T-helper 1 cell treated with Interleukin-12 subunit alpha and Interleukin-12 subunit beta and Interleukin-4 antibody, amounts not matched to agents 30 ng/mL and 1 ng/mL, for 36 hours (primary cell): Measurements from ENCODE around the gene HSPA4L. TPM values are rescaled to one million over a fixed set of nuclear protein-coding genes. Genes with fewer than 3 reads are reported as not detected.

Experiments
- intact Hi-C: fragments of 100-400 bp; cut with micrococcal nuclease; formaldehyde crosslinking; loops from one replicate; pipeline ENCODE4 v1.15.1; 2024
- total RNA-seq: library from RNA; stranded (reverse); gene quantifications from 2 replicates; pipeline ENCODE4 v1.2.3, GENCODE V29; 2022

Gene HSPA4L
- total RNA-seq = 0.66 and 0.83 TPM in 2 replicates

- intact Hi-C loops = loop anchor here (1.0 to 5.0 kb wide), 7 partner anchors 98 to 1310 kb away; partner anchors contain the start of genes ABHD18, INTU, LARP1B and MFSD8
Observed at GRCh38 chr4:127782275-127783025, at the start of gene HSPA4L. Gene HSPA4L, plus strand, starts transcription at chr4:127782322. Its CDS starts 229 bp downstream, at chr4:127782551.

GRCh38 chr4:127732623-127733328, 49.3 kb upstream of the HSPA4L start:
- intact Hi-C loops = loop anchor here (1.0 kb wide), 2 partner anchors 127 to 193 kb away; no protein-coding TSS in a partner anchor

DNA sequence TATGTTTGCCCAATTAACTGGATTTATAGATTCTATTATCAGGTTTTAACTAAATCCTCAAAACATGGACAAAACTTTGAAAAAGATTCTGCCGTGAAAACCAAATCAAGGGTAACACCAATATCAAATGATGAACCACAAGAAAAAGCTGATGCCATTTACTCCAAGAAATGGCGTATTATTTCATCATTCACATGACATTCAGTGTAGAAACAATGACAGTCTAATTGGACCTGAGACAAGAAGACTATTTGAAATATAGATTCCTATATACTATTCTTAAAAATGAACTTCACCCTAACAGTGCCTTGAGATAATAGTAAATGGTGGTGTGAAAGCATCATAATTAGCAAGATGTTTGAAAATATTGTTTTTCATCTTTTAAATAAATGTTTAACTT, 47.1 kb upstream of the HSPA4L start:
- intact Hi-C loops = no loop called here

DNA sequence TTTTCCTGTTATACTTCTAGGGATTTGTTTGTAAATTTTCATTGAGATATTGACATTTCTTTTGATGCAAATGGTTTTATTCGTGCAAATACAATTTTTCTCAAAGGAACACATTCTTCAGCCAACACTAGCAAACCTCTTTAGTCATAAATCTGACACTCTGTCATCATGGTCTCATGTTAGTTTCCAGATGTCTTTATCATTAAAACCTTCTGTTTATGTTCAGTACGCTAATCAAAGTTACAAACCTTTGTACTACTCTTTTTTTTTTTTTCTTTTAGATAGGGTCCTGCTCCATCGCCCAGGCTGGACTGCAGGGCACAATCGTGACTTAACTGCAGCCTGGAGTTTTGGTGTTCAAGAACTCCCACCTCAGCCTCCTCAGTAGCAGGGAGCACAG, 44.8 kb upstream of the HSPA4L start:
- intact Hi-C loops = no loop called here

DNA sequence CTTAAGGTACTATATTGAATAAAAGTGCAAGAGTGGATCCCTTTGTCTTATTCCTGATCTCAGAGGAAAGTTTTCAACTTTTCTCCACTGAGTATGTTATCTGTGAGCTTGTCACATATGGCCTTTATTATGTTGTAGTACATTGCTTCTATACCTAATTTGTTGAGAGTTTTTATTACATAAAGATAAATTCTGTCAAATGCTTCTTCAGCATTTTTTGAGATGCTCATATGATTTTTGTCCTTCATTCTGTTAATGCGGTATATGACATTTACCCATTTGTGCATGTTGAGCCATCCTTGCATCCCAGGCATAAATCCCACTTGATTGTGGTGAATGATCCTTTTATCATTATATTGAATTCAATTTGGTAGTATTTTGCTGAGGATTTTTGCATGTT, 40.9 kb upstream of the HSPA4L start:
- intact Hi-C loops = no loop called here

- intact Hi-C loops = no loop called here
Observed at GRCh38 chr4:127747883-127748282, 34.2 kb upstream of the HSPA4L start.

- intact Hi-C loops = no loop called here
Observed at GRCh38 chr4:127748957-127749356, 33.2 kb upstream of the HSPA4L start.

- intact Hi-C loops = no loop called here
Observed at GRCh38 chr4:127756906-127757305, 25.2 kb upstream of the HSPA4L start.

GRCh38 chr4:127759228-127759820, 22.8 kb upstream of the HSPA4L start:
- intact Hi-C loops = no loop called here

DNA sequence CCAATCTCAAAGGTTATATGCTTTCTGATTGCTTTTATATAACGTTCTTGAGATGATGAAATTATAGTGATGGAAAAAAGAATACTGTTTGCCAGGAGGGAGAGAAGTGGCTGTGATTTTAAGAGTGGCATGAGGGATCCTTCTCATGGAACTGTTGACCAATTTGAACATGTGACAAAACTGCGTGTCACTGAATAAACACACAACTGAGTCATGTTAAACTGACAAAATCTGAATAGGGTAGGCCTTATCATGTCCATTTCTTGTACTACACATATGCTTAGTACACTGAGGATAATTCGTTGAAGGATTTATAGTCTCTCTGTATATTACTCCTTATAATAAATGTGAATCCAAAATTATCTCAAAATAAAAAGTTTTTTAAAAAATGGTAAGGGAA, 22.2 kb upstream of the HSPA4L start:
- intact Hi-C loops = no loop called here

GRCh38 chr4:127771535-127772275, 10.4 kb upstream of the HSPA4L start:
- intact Hi-C loops = no loop called here

DNA sequence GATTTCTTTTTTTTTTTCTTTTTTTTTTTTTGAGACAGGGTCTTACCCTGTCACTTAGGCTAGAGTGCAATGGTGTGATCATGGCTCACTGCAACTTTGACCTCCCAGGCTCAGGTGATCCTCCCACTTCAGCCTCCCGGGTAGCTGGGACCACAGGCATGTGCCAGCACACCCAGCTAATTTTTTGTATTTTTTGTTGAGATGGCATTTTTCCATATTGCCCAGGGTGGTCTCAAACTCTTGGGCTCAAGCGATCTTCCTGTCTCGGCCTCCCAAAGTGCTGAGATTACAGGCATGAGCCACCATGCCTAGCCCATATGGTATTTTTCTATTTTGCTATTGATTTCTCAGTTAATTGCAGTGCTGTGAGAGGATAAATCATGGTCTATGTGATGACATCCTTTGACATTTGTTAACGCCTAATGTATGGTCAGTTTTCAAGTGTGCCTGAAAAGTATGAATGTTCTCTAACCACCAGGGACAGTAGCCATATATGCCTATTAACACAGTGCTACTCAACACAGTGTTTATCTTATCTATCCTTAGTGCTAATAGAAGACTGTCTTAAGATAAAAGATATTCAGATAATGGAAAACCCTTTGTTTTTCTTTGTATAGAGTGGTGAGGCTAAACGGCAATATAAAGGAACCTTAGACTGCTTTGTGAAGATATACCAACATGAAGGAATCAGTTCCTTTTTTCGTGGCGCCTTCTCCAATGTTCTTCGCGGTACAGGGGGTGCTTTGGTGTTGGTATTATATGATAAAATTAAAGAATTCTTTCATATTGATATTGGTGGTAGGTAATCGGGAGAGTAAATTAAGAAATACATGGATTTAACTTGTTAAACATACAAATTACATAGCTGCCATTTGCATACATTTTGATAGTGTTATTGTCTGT, 9.1 kb upstream of the HSPA4L start:
- intact Hi-C loops = no loop called here

DNA sequence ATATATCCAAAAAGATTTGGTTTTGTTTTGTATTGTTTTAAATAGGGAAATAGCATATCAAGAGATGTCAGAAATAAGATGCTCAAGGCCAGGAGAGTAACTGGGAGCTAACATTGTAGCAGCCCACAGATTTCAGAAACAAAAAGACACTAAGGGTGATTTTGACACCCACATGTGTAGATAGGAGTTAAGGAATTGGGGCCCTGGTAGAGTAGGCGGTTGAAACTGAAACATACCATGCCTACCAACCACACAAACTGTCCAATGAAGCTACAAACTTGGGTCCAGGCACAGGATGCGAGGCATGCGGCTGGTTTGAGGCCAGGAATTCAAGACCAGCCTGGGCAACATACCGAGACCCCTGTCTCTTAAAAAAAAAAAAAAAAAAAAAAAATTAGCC, 6.3 kb upstream of the HSPA4L start:
- intact Hi-C loops = no loop called here

GRCh38 chr4:127776620-127777019, 5.5 kb upstream of the HSPA4L start:
- intact Hi-C loops = no loop called here

- intact Hi-C loops = no loop called here
Observed at GRCh38 chr4:127777487-127777886, 4.6 kb upstream of the HSPA4L start.

DNA sequence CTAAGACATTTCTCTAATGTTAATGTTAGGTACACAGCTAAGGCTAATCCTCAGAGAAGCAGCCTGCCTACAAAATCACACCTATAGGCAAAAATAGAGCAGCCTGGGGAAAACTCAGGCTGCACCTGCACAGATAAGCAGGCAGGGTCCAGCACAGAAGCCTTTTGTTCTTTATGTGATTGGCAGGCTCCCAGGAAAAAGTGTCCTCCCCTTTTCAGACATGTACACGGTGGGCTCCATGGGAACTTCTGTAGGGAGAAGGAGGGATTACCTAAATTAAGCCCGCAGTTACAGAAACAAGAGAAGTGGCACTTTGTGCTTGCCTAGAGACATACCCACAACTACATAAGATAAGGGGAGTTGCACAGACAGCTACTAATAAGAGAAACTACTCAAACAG, 4.0 kb upstream of the HSPA4L start:
- intact Hi-C loops = no loop called here

DNA sequence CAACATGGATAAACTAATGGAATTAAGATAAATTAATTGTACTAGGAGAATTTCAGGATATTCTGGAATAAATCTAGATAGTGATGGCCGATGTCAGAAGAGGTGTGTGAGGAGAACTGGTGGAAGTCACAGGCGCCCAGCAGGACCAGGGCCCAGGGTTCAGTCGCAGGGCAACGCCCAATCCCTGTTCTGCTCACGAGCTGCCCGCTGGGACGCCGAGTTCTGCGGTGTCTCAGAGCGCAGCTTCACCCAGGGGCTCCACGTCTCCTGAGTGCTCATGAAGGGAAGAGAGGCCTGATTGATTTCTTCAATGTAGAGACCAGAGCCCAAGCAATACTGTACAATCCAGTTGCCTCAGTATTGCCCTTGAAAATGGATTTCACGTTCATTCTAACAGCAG, 1.5 kb upstream of the HSPA4L start:
- intact Hi-C loops = loop anchor here (5.0 kb wide), 2 partner anchors 148 to 1312 kb away; partner anchors contain the start of genes INTU and SCLT1

DNA sequence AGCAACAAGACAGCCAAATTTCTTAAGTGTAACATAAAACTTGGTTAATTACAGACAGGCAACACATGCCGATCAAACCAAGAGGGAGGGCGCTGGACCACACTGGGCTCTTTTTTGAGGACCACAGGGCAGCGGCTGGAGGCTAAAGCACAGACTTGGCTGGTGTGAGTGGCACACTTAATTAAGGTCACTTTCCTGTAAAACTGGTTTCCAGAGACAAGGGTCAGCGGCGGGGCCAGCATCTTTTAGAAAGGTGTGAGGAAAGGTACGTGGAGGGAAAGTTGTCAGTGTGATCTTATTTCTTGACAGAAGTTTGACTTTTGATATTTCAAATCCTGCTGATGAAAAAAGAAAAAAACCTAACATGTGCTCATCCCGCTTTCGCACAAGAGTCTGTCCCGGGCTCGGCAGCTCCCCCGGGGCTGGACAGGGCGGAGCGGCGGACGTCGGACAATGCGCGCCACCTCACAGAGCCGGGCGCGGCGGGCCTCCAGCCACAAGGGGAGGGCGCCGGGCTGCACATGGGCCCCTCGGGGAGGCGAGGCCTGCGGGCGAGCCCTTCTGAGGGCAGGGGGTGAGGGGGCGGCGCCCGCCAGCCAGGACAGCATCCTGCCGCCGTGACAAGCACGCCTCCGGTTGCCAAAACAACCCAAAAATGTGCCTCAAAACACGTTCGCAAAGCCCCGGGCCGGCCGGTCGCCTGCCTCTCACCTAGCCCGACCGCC, 660 bp upstream of the HSPA4L start:
- intact Hi-C loops = loop anchor here (1.0 to 5.0 kb wide), 7 partner anchors 99 to 1311 kb away; partner anchors contain the start of genes ABHD18, INTU, LARP1B and MFSD8

DNA sequence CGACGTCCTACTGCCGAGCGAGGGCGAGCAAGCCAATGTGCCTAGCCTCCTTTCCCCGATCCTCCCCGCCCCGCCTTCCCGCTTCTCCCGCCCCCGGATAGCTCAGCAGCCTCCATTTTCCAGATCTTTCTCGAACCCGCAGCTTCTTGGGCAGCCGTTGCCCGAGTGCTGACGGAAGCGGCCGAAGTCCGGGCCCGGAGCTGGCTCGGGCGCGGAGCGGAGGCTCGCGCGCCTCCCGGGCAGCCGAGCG, 172 bp upstream of the HSPA4L start:
- intact Hi-C loops = loop anchor here (1.0 to 5.0 kb wide), 7 partner anchors 98 to 1310 kb away; partner anchors contain the start of genes ABHD18, INTU, LARP1B and MFSD8
